GM21576 (cell line): Measurements from ENCODE around the gene CENATAC.
"Not testable (repeated sequence)": the region's sequence is repeated elsewhere in the genome, so short reads cannot be mapped to it uniquely, and the experiment has no call there.

Source experiments
- ATAC-seq: cut with Tn5 transposase; IDR thresholded peaks from one replicate; pipeline ENCODE4 v1.9.1; 2021; ENCODE audit warnings: mild to moderate bottlenecking, moderate library complexity; ENCODE audit not compliant: unreplicated experiment

The CENATAC gene

DNA sequence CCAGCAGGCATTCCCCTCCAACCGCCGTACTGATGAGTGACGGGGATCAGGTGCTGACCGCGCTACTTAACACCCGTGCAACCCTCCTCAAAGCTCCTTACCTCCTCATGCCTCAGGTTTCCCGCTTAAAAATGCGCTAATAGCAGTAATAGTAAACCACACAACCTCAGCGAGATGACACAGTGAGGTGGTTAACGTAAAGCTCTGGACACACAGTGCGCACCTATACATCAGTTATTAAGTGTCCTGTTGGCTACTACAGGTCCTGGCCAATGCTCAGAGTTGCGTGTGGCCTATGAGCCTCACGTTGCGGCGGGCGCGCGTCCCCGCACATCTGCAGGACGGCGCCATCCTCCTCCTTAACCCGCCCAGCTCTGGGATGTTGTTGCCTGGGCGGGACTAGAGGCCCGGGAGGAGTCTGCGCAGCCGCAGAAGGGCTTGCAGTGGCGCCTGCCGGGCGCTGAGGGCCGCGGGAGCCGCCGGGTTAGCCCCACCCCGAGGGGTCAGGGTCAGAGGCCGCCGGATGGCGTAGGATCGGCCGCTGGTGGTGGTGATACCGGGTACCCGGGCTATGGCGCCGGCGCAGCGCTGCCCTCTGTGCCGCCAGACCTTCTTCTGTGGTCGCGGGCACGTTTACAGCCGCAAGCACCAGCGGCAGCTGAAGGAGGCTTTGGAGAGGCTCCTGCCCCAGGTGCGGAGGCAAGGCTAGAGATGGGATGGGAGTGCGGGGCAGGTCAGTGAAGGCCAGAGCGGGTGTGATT lies at the start of gene CENATAC:
Gene CENATAC, plus strand, starts transcription at position 512 of the 761 bp plus-strand sequence. Its CDS starts 60 bp downstream, at position 572.
- ATAC-seq: peak; percentile 90

- ATAC-seq: no peak
These were observed 44.7 kb upstream of the CENATAC start for GRCh38 chr11:118953265-118953664.

GRCh38 chr11:118953976-118954375 lies 44.0 kb upstream of the CENATAC start:
- ATAC-seq: not testable (repeated sequence)

- ATAC-seq: peak; percentile 77
These were observed 41.7 kb upstream of the CENATAC start, which contains the start of gene UPK2 for GRCh38 chr11:118956094-118956846. UPK2 (plus strand) TSS chr11:118956298; CDS start chr11:118956351, 53 bp downstream.

DNA sequence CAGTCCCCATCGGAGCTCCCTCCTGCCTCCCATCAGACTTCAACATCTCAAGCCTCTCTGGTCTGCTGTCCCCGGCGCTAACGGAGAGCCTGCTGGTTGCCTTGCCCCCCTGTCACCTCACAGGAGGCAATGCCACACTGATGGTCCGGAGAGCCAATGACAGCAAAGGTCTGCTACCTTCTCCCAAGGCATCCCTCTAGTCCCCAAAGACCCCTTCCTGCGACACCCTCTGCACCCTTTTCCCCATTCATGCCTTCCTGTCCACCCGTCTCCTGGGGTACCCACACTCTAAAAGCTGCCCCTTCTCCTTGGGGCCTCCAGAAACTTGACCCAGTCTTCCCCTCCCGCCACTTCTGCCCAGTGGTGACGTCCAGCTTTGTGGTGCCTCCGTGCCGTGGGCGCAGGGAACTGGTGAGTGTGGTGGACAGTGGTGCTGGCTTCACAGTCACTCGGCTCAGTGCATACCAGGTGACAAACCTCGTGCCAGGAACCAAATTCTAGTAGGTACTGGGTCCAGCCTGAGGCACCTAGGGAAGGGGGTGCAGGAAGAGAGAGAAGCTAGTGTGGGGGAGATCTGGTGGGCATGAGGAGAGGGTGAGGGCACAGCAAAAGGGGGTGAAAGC lies 41.0 kb upstream of the CENATAC start:
- ATAC-seq: no peak

DNA sequence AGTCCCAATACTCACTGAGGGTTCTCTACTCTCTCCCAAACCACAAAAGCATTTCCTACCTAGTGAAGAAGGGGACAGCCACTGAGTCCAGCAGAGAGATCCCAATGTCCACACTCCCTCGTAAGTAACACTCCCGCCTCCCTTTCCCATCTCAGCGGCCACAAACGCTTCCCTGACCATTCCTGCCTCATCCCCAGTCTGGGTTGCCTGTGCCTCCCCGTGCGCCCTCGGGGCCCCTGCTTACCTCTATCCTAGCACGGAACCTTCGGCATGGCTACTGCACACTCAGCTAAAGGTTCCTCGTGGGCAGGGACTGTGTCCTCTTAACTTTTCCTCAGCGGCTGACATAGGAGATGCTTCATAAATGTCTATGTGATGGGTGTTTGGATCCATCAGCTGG lies 40.4 kb upstream of the CENATAC start:
- no peak for ATAC-seq

GRCh38 chr11:118957968-118958367 lies 40.0 kb upstream of the CENATAC start:
- ATAC-seq: no peak

DNA sequence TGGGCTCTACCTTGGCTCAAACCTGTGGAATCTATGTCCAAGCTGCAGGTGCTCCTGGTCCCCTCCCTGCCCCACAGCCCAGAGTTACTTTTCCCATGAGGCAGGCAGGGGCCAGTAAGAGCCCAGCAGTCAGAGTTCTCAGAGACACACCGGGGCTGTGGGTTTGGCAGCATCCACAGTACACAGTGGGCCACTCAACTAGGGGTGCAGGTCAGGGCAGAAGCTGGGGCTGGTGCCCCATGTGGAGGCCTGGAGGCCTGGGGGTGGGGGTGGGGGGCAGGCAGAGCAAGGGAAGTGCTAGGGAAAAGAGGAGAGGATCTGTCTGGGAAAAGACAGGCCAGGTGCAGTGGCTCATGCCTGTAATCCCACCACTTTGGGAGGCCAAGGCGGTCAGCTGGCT lies 39.4 kb upstream of the CENATAC start:
- ATAC-seq: no peak

- no peak for ATAC-seq
These were observed 36.7 kb upstream of the CENATAC start for GRCh38 chr11:118961189-118961588.

DNA sequence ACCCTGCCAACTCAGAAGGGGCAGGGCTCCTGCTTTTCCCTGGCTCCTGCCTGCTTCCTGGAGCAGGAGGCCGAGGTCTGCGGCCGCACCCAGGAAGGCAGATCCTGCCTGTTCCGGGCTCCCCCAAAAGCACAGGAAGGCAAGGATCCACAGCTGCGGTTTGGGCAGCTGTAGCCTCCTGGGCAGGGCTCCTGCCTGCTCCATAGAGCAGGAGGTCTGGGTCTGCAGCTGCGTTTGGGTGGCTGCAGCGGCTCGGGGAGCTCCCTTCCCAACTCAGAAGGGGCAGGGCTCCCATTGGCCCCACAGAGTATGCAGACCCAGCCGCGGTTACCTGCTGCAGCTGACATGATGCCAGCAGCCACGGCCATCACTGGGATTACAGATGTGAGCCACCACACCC lies 36.3 kb upstream of the CENATAC start:
- ATAC-seq: no peak

GRCh38 chr11:118969508-118969907 lies 28.4 kb upstream of the CENATAC start:
- ATAC-seq: not testable (repeated sequence)

DNA sequence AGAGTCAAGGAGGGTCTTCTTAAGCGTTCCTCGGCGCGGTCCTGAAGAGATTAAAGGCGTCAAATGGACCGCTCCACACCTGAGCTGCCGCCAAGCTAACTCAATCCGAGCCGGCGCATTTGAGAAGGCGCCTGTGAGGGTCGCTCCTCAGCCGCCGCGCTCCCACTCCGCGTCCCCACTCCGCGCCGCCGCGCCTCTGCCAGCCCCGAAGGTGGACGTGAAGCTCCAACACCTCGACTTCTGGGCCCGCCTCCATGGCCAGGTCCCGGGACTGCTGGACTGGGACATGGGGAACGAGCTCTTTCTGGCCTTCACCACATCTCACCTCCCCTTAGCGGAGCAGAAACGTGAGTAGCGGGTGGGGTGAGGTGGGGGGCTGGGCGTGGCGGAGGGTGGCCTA lies 26.3 kb upstream of the CENATAC start, which contains the start of gene FOXR1:
Gene FOXR1, plus strand, starts transcription at position 116 of the 400 bp plus-strand sequence. Its CDS starts 171 bp downstream, at position 287.
- ATAC-seq: no peak

GRCh38 chr11:118973985-118974384 lies 24.0 kb upstream of the CENATAC start:
- ATAC-seq: no peak

- ATAC-seq: no peak
These were observed 21.9 kb upstream of the CENATAC start for GRCh38 chr11:118975771-118976709.

- no peak for ATAC-seq
These were observed 18.5 kb upstream of the CENATAC start for GRCh38 chr11:118979434-118979833.

GRCh38 chr11:118980191-118980881 lies 17.6 kb upstream of the CENATAC start:
- no peak for ATAC-seq

- not testable (repeated sequence) for ATAC-seq
These were observed 13.6 kb upstream of the CENATAC start for GRCh38 chr11:118984337-118984736.

DNA sequence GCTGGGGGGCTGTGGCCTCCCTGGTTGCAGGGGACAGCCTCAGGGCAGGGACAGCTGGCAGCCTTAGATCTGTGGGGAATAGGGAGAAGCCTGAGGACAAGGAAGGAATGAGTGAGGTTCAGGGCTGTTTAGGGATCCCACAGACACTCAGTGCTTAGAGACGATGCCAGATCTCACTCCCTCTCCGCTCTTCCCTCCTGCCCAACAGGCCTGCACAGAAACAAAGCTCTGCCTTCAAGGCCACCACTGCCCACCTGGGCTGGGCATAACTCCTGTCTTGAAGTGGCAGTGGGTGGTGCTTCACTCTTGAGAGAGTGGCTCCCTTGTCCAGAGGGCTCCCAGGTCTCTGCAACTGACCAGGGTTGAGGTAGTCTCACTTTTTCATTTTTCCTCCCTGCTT lies 13.1 kb upstream of the CENATAC start:
- no peak for ATAC-seq

GRCh38 chr11:118988280-118988679 lies 9.7 kb upstream of the CENATAC start:
- no peak for ATAC-seq
